Amniotic epithelial cell (primary cell): ENCODE results near the gene TLK2.
A peak's percentile ranks its signal among the peaks of the same experiment; 100 is the strongest.
"Not testable (repeated sequence)": the region's sequence is repeated elsewhere in the genome, so short reads cannot be mapped to it uniquely, and the experiment has no call there.

Experiments
- DNase-seq: peaks from one replicate; pipeline ENCODE4 v3.0.0-alpha.2; 2010; ENCODE audit warnings: low read depth

TLK2 gene

GRCh38 chr17:62478424-62478879 is at the start of gene TLK2:
Gene TLK2 (plus strand): TSS chr17:62478825. CDS start chr17:62481126, 2,301 bp downstream.
- peak; percentile 69 for DNase-seq

GRCh38 chr17:62435251-62435650 is 43.4 kb upstream of the TLK2 start:
- not testable (repeated sequence) for DNase-seq

GRCh38 chr17:62441181-62441580 is 37.4 kb upstream of the TLK2 start:
- DNase-seq, result not testable (repeated sequence)

- DNase-seq, result no peak
Observed at GRCh38 chr17:62444063-62444462, 34.6 kb upstream of the TLK2 start.

GRCh38 chr17:62445791-62446190 is 32.8 kb upstream of the TLK2 start:
- not testable (repeated sequence) for DNase-seq

GRCh38 chr17:62452195-62452594 is 26.4 kb upstream of the TLK2 start:
- DNase-seq, result not testable (repeated sequence)

- not testable (repeated sequence) for DNase-seq
Observed at GRCh38 chr17:62453041-62453440, 25.6 kb upstream of the TLK2 start.

- DNase-seq, result not testable (repeated sequence)
Observed at GRCh38 chr17:62453656-62454055, 25.0 kb upstream of the TLK2 start.

GRCh38 chr17:62454111-62454510 is 24.5 kb upstream of the TLK2 start:
- DNase-seq, result not testable (repeated sequence)

- DNase-seq, result no peak
Observed at GRCh38 chr17:62456016-62456415, 22.6 kb upstream of the TLK2 start.

GRCh38 chr17:62458483-62458882 is 20.1 kb upstream of the TLK2 start:
- DNase-seq, result not testable (repeated sequence)

GRCh38 chr17:62464422-62464821 is 14.2 kb upstream of the TLK2 start:
- DNase-seq, result not testable (repeated sequence)

- DNase-seq, result not testable (repeated sequence)
Observed at GRCh38 chr17:62465271-62465670, 13.4 kb upstream of the TLK2 start.

GRCh38 chr17:62470666-62471379 is 7.8 kb upstream of the TLK2 start:
- DNase-seq, result peak; percentile 71

GRCh38 chr17:62471380-62471880 is 7.2 kb upstream of the TLK2 start:
- DNase-seq, result not testable (repeated sequence)

GRCh38 chr17:62473030-62473982 is 5.3 kb upstream of the TLK2 start:
- DNase-seq, result not testable (repeated sequence)

GRCh38 chr17:62477111-62477510 is 1.5 kb upstream of the TLK2 start:
- not testable (repeated sequence) for DNase-seq

GRCh38 chr17:62477718-62478408 is 762 bp upstream of the TLK2 start:
- DNase-seq, result not testable (repeated sequence)

- DNase-seq, result not testable (repeated sequence)
Observed at GRCh38 chr17:62478880-62479638, 434 bp downstream of the TLK2 start.

- not testable (repeated sequence) for DNase-seq
Observed at GRCh38 chr17:62479639-62480258, 1.1 kb downstream of the TLK2 start.

- not testable (repeated sequence) for DNase-seq
Observed at GRCh38 chr17:62482553-62482952, 3.9 kb downstream of the TLK2 start.
